Astrocyte (in vitro differentiated cells and primary cell): ENCODE results near the gene CSNK1E. TPM values are rescaled to one million over a fixed set of nuclear protein-coding genes. Genes with fewer than 3 reads are reported as not detected.
"Not testable (repeated sequence)": the region's sequence is repeated elsewhere in the genome, so short reads cannot be mapped to it uniquely, and the experiment has no call there.

Experiments
- DNase-seq: peaks from one replicate; pipeline ENCODE4 v3.0.0-alpha.2; 2010; ENCODE audit warnings: low read depth
- FAIRE-seq: peaks from 2 replicates; lab custom pipeline; 2011; peaks lifted over from hg19 to GRCh38; lab: Jason Lieb, UNC
- H2AFZ ChIP-seq: 2 replicates; pipeline ENCODE4 v1.6.0; 2012; ENCODE audit warnings: low read depth, low read length, inconsistent platforms
- H3K27ac ChIP-seq: 2 replicates; pipeline ENCODE4 v1.5.1; 2011; ENCODE audit warnings: low read depth, low read length, inconsistent platforms
- H3K27me3 ChIP-seq: 2 replicates; pipeline ENCODE4 v1.6.0; 2011; ENCODE audit warnings: low read length, inconsistent platforms; ENCODE audit not compliant: insufficient read depth
- H3K36me3 ChIP-seq: 2 replicates; pipeline ENCODE4 v1.5.1; 2011; ENCODE audit warnings: low read length, inconsistent platforms; ENCODE audit not compliant: insufficient read depth
- H3K4me1 ChIP-seq: 2 replicates; pipeline ENCODE4 v1.5.1; 2011; ENCODE audit warnings: low read length, inconsistent platforms; ENCODE audit not compliant: insufficient read depth
- H3K4me2 ChIP-seq: 2 replicates; pipeline ENCODE4 v1.6.0; 2012; ENCODE audit warnings: low read length, inconsistent platforms
- H3K4me3 ChIP-seq: 2 replicates; pipeline ENCODE4 v1.5.1; 2011; ENCODE audit warnings: low read depth, mild to moderate bottlenecking, low read length, inconsistent platforms; ENCODE audit not compliant: insufficient read depth
- H3K79me2 ChIP-seq: 2 replicates; pipeline ENCODE4 v1.6.0; 2012; ENCODE audit warnings: mild to moderate bottlenecking, low read length, inconsistent platforms; ENCODE audit not compliant: insufficient read depth
- H3K9ac ChIP-seq: 2 replicates; pipeline ENCODE4 v1.6.0; 2012; ENCODE audit warnings: mild to moderate bottlenecking, low read length, inconsistent platforms
- H3K9me3 ChIP-seq: 2 replicates; pipeline ENCODE4 v1.5.1; 2012; ENCODE audit warnings: low read depth, mild to moderate bottlenecking, low read length, inconsistent platforms; ENCODE audit not compliant: insufficient read depth
- H4K20me1 ChIP-seq: 2 replicates; pipeline ENCODE4 v1.6.0; 2012; ENCODE audit warnings: low read length, inconsistent platforms; ENCODE audit not compliant: insufficient read depth
- H3K27ac Mint-ChIP-seq: one replicate; pipeline ENCODE4 v1.8.0; 2021; ENCODE audit warnings: mild to moderate bottlenecking, mixed read lengths; ENCODE audit not compliant: unreplicated experiment
- H3K27me3 Mint-ChIP-seq: one replicate; pipeline ENCODE4 v1.8.0; 2021; ENCODE audit warnings: low read depth, mixed read lengths; ENCODE audit not compliant: unreplicated experiment
- H3K36me3 Mint-ChIP-seq: one replicate; pipeline ENCODE4 v1.8.0; 2021; ENCODE audit warnings: low read depth, mixed read lengths; ENCODE audit not compliant: unreplicated experiment
- H3K4me1 Mint-ChIP-seq: one replicate; pipeline ENCODE4 v1.8.0; 2021; ENCODE audit warnings: low read depth, mixed read lengths; ENCODE audit not compliant: unreplicated experiment
- H3K4me3 Mint-ChIP-seq: one replicate; pipeline ENCODE4 v1.8.0; 2021; ENCODE audit warnings: mild to moderate bottlenecking, moderate library complexity, mixed read lengths; ENCODE audit not compliant: unreplicated experiment
- H3K9me3 Mint-ChIP-seq: one replicate; pipeline ENCODE4 v1.8.0; 2021; ENCODE audit warnings: mild to moderate bottlenecking, mixed read lengths; ENCODE audit not compliant: unreplicated experiment
- EZH2 ChIP-seq: IDR thresholded peaks from 2 replicates; pipeline ENCODE4 v1.6.1; 2012; ENCODE audit warnings: mild to moderate bottlenecking, low read length, inconsistent platforms; ENCODE audit not compliant: insufficient read depth
- total RNA-seq: library from RNA; stranded (reverse); gene quantifications from 2 replicates; pipeline ENCODE4 v1.2.1, GENCODE V29; 2021
- TF ChIP-seq, protein P1 (sequence below): IDR thresholded peaks from 2 replicates; pipeline ENCODE4 v1.5.1; 2011; ENCODE audit warnings: low read depth, mild to moderate bottlenecking, inconsistent platforms, low read length, moderate library complexity; ENCODE audit not compliant: insufficient read depth

Gene CSNK1E
- total RNA-seq, 1 donor from 2014 or later = 171 TPM

DNA sequence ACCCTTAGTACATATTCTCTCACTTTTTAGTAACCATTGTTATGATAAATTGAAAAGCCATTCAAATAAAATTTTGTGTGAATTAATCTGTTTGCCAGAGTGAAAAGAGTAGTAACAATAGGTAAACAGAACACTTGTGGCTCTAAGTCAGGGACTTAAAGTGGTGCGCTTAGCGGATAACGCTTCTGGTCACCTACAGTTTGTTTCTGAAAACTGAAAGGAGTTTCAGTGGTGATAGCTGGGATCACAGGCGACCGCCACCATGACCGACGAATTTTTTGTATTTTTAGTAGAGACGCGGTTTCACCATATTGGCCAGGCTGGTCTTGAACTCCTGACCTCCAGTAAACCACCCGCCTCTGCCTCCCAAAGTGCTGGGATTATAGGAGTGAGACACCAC, 40.7 kb upstream of the CSNK1E start:
- not testable (repeated sequence) for H3K4me3 ChIP-seq, H3K27ac ChIP-seq, FAIRE-seq, H3K4me1 Mint-ChIP-seq, H3K9me3 Mint-ChIP-seq, H3K27me3 Mint-ChIP-seq, H3K27ac Mint-ChIP-seq, H3K4me2 ChIP-seq, H3K36me3 ChIP-seq, H3K4me3 Mint-ChIP-seq, H3K9me3 ChIP-seq, H3K36me3 Mint-ChIP-seq, H3K9ac ChIP-seq, H4K20me1 ChIP-seq, H2AFZ ChIP-seq, H3K4me1 ChIP-seq, H3K79me2 ChIP-seq, H3K27me3 ChIP-seq, DNase-seq

DNA sequence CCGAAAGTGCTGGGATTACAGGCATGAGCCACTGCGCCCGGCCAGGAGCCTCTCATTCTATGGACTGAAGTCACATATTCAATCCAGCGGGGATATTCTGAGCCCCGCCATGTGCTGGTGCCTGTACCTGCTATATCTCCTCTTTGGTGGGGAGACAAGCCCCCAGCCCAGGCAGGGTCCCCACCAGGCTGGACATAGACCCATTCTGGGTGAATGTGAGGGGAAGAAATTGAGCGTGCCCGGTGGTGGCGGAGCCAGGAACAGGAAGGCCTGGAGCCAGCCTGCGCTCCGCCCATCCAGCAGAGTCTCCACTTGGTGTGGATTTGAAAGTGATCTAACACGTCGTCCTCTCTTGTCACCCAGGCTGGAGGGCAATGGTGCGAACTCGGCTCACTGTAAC, 38.0 kb upstream of the CSNK1E start:
- TF ChIP-seq, protein P1, sequence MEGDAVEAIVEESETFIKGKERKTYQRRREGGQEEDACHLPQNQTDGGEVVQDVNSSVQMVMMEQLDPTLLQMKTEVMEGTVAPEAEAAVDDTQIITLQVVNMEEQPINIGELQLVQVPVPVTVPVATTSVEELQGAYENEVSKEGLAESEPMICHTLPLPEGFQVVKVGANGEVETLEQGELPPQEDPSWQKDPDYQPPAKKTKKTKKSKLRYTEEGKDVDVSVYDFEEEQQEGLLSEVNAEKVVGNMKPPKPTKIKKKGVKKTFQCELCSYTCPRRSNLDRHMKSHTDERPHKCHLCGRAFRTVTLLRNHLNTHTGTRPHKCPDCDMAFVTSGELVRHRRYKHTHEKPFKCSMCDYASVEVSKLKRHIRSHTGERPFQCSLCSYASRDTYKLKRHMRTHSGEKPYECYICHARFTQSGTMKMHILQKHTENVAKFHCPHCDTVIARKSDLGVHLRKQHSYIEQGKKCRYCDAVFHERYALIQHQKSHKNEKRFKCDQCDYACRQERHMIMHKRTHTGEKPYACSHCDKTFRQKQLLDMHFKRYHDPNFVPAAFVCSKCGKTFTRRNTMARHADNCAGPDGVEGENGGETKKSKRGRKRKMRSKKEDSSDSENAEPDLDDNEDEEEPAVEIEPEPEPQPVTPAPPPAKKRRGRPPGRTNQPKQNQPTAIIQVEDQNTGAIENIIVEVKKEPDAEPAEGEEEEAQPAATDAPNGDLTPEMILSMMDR = no peak
- TF ChIP-seq EZH2 = no peak
- Mint-ChIP-seq H3K4me1 (peaks cover 3% of the 10 kb centered on the region), H3K27ac (no peak overlapping the region), H3K27me3 (no peaks in the 10 kb centered on the region), H3K36me3 (peaks cover 3% of the 10 kb centered on the region), H3K4me3 (no peak overlapping the region), H3K9me3 (no peaks in the 10 kb centered on the region)
- no peaks in the 10 kb centered on the region for H3K9me3 ChIP-seq
- H3K79me2 ChIP-seq = no peaks in the 10 kb centered on the region
- no peaks in the 10 kb centered on the region for H3K36me3 ChIP-seq
- H4K20me1 ChIP-seq = peaks cover 3% of the 10 kb centered on the region
- no peak overlapping the region for H3K4me2 ChIP-seq
- H3K4me1 ChIP-seq = no peaks in the 10 kb centered on the region
- no peak for DNase-seq
- no peaks in the 10 kb centered on the region for H3K27me3 ChIP-seq
- H3K9ac ChIP-seq = no peak overlapping the region
- FAIRE-seq = no peak
- H3K4me3 ChIP-seq = no peak overlapping the region
- no peak overlapping the region for H2AFZ ChIP-seq
- H3K27ac ChIP-seq = no peak overlapping the region

DNA sequence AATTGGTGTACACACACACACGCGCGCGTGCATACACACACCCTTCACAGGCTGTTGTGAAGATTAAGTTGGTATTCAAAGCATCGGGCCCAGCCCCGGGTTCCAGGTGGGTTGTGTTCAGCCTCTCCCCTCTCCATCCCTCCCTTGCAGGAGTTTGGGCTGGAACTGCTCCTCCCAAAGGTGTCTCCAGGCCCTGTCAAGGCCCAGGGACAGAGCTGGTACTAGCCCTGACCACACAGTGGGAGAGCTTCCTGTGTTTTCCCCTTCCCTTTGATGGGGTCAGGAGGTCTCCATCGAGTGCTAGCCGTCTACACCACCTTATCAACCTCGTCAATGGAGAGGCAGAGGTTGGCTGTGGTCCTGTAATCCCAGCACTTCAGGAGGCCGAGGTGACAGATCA, 36.5 kb upstream of the CSNK1E start:
- FAIRE-seq = no peak

More for the DNA sequence above, 36.5 kb upstream of the CSNK1E start:
- Histone ChIP-seq H3K36me3 (no peaks in the 10 kb centered on the region), H3K27me3 (no peaks in the 10 kb centered on the region), H3K27ac (no peak overlapping the region), H3K4me3 (no peak overlapping the region), H3K4me2 (no peak overlapping the region), H3K79me2 (no peaks in the 10 kb centered on the region), H4K20me1 (peaks cover 3% of the 10 kb centered on the region), H3K9me3 (no peaks in the 10 kb centered on the region), H3K9ac (no peak overlapping the region), H2AFZ (no peak overlapping the region), H3K4me1 (no peaks in the 10 kb centered on the region)
- Mint-ChIP-seq H3K4me3 (no peak overlapping the region), H3K27me3 (no peaks in the 10 kb centered on the region), H3K4me1 (peaks cover 3% of the 10 kb centered on the region), H3K27ac (no peak overlapping the region), H3K9me3 (no peaks in the 10 kb centered on the region), H3K36me3 (peaks cover 2% of the 10 kb centered on the region)
- TF ChIP-seq EZH2 = no peak
- TF ChIP-seq, protein P1 = no peak
- DNase-seq = no peak
